Measurements from ENCODE around the gene AOAH. TPM values are rescaled to one million over a fixed set of nuclear protein-coding genes. Genes with fewer than 3 reads are reported as not detected.

AOAH gene
- total RNA-seq, 1 experiment from 2014 or later: 0.39 TPM

- H3K27me3 ChIP-seq (ENCODE audit: insufficient read depth, low read length): no peaks in the 10 kb centered on the region
- no peak for TF ChIP-seq CTCF (conservative IDR thresholded peaks at IDR 0.05)
- no peaks in the 10 kb centered on the region for H3K4me1 ChIP-seq (ENCODE audit: insufficient read depth, low read length)
- Mint-ChIP-seq H3K9me3 (no peaks in the 10 kb centered on the region; a peak in 1 of 5 replicates), H3K27ac (no peak overlapping the region), H3K4me1 (peaks cover 7 to 22% of the 10 kb centered on the region in 2 experiments; a peak in 3 of 4 replicates), H3K36me3 (ENCODE audit: insufficient read depth in 1 of 3, low read depth in 3 of 3) (peaks cover 0 to 4% (median 0%) of the 10 kb centered on the region in 3 experiments; a peak in 2 of 7 replicates), H3K27me3 (ENCODE audit: low read depth) (no peaks in the 10 kb centered on the region; the same call in 1 of the 2 replicates), H3K4me3 (no peak overlapping the region)
- H3K14ac ChIP-seq (ENCODE audit: insufficient read depth, low read length): no peak overlapping the region
- H3K4me2 ChIP-seq (ENCODE audit: insufficient read depth, insufficient read length, low read length): no peak overlapping the region
- no peak overlapping the region for H2BK12ac ChIP-seq (ENCODE audit: insufficient read length, low read depth, low read length)
- no peak overlapping the region for H2BK20ac ChIP-seq (ENCODE audit: low read depth, low read length, poor library complexity, severe bottlenecking)
- no peak overlapping the region for H3K23ac ChIP-seq (ENCODE audit: insufficient read length, low read depth, low read length)
- no peaks in the 10 kb centered on the region for H3K79me1 ChIP-seq (ENCODE audit: insufficient read depth, low read depth, low read length, poor library complexity, severe bottlenecking)
- no peak overlapping the region for H3K4ac ChIP-seq (ENCODE audit: low read depth, low read length)
- no peak overlapping the region for H2BK120ac ChIP-seq (ENCODE audit: low read depth, low read length, poor library complexity, severe bottlenecking)
- no peaks in the 10 kb centered on the region for H3K79me2 ChIP-seq (ENCODE audit: insufficient read depth, low read length)
- WGBS (ENCODE audit: extremely low coverage, insufficient read length, low lambda C conversion rate): no CpG with 5 or more reads among the region's 5 CpGs
- no peak overlapping the region for H4K91ac ChIP-seq (ENCODE audit: insufficient read length, low read depth, low read length)
- no peak overlapping the region for H2AFZ ChIP-seq (ENCODE audit: low read length)
- no peak overlapping the region for H3K18ac ChIP-seq (ENCODE audit: insufficient read length, low read depth, low read length)
- no peak overlapping the region for H3K56ac ChIP-seq (ENCODE audit: insufficient read length, low read depth, low read length)
- H3T11ph ChIP-seq (ENCODE audit: low read length): no peak overlapping the region
- no peaks in the 10 kb centered on the region for H3K23me2 ChIP-seq (ENCODE audit: insufficient read length, low read depth, low read length, poor library complexity, severe bottlenecking)
- no peak overlapping the region for H2BK5ac ChIP-seq (ENCODE audit: insufficient read length, low read length)
- no peak overlapping the region for H2AK5ac ChIP-seq (ENCODE audit: insufficient read length, low read length)
- H4K20me1 ChIP-seq (ENCODE audit: control insufficient read depth, insufficient read depth, insufficient read length): no peaks in the 10 kb centered on the region
- no peak overlapping the region for H4K8ac ChIP-seq (replicated peaks; ENCODE audit: insufficient read length, low read depth, low read length)
- no peak overlapping the region for H2BK15ac ChIP-seq (ENCODE audit: low read depth, low read length)
- DNase-seq: no peak
- H3K9ac ChIP-seq (ENCODE audit: extremely low read depth, insufficient read length, low read length): no peak overlapping the region
- no peak overlapping the region for H4K5ac ChIP-seq (ENCODE audit: insufficient read length, low read depth, low read length)
- H3K27ac ChIP-seq (ENCODE audit: insufficient read length, low read depth, low read length): no peak overlapping the region
- no peaks in the 10 kb centered on the region for H3K9me3 ChIP-seq (ENCODE audit: control insufficient read depth, low read depth, low read length)
These were observed 176.9 kb downstream of the AOAH start for GRCh38 chr7:36547416-36547815.

Measured in H9 (cell line).